Mucosa of descending colon (tissue), 3 donors: ENCODE results near the gene ABCB4. TPM values are rescaled to one million over a fixed set of nuclear protein-coding genes. Genes with fewer than 3 reads are reported as not detected.

ENCODE experiments used
- ATAC-seq: fragments of 200-7000 bp; cut with Tn5 transposase; one replicate; pipeline ENCODE4 v1.9.1; 2020; ENCODE audit warnings: mild to moderate bottlenecking, moderate library complexity
- DNase-seq, 3 donors: peaks; one replicate each; pipeline ENCODE4 v3.0.0-alpha.2; 2020
- H3K36me3 ChIP-seq: fragments of 200-600 bp; one replicate; pipeline ENCODE4 v1.8.0; 2021; ENCODE audit warnings: low read depth, mild to moderate bottlenecking
- H3K4me1 ChIP-seq: fragments of 200-600 bp; one replicate; pipeline ENCODE4 v1.8.0; 2021; ENCODE audit warnings: low read depth, mild to moderate bottlenecking
- H3K4me3 ChIP-seq: fragments of 200-600 bp; one replicate; pipeline ENCODE4 v1.8.0; 2021; ENCODE audit warnings: mild to moderate bottlenecking
- H3K9me3 ChIP-seq: fragments of 200-600 bp; one replicate; pipeline ENCODE4 v1.8.0; 2021; ENCODE audit warnings: mild to moderate bottlenecking
- CTCF ChIP-seq: fragments of 200-600 bp; IDR thresholded peaks from one replicate; pipeline ENCODE4 v1.8.0; 2022; ENCODE audit warnings: antibody characterized with exemption, mild to moderate bottlenecking
- intact Hi-C, 2 donors: fragments of 100-400 bp; cut with DNase I in 1 of 2; cut with micrococcal nuclease in 1 of 2; formaldehyde crosslinking; loops; one replicate each; pipeline versions ENCODE4 v1.11.0 to v1.11.1; 2022; cut with DNase I, micrococcal nuclease
- total RNA-seq, 3 donors: library from RNA; stranded (reverse); fragmentation: NEBNext Ultra II Directional in 2 of 3; extraction: Animal tissue kit (Norgen Biotek cat#: 25700) in 2 of 3; gene quantifications; one replicate each; pipeline versions ENCODE4 v1.2.1 to v1.2.4, GENCODE V29; 2021 to 2023
- donor health status: DM: no; HTN: no; CAD: no; lungs with moderate emphysema.
- donor health status: DM: no; HTN: no; CAD: no.
- donor health status: DM: no; HTN: yes; CAD: no.

The ABCB4 gene
- total RNA-seq, 3 donors from 2014 or later, result 0.65 to 1.4 (median 1.2) TPM

- no peak for ATAC-seq
- no peaks in the 10 kb centered on the region for H3K9me3 ChIP-seq
- intact Hi-C loops, result no loop called here
These were observed 70.8 kb downstream of the ABCB4 start for GRCh38 chr7:87404674-87405073.

GRCh38 chr7:87398446-87398845, 77.0 kb downstream of the ABCB4 start:
- Histone ChIP-seq H3K4me1 (no peaks in the 10 kb centered on the region), H3K4me3 (no peak overlapping the region), H3K36me3 (no peaks in the 10 kb centered on the region), H3K9me3 (no peaks in the 10 kb centered on the region)
- no peak for DNase-seq
- intact Hi-C loops, result no loop called here
- no peak for ATAC-seq
- no peak for TF ChIP-seq CTCF

More at GRCh38 chr7:87404674-87405073, 70.8 kb downstream of the ABCB4 start:
- no peak for DNase-seq
- H3K4me1 ChIP-seq, result no peaks in the 10 kb centered on the region
- H3K36me3 ChIP-seq, result no peaks in the 10 kb centered on the region
- no peak overlapping the region for H3K4me3 ChIP-seq
- no peak for TF ChIP-seq CTCF

DNA sequence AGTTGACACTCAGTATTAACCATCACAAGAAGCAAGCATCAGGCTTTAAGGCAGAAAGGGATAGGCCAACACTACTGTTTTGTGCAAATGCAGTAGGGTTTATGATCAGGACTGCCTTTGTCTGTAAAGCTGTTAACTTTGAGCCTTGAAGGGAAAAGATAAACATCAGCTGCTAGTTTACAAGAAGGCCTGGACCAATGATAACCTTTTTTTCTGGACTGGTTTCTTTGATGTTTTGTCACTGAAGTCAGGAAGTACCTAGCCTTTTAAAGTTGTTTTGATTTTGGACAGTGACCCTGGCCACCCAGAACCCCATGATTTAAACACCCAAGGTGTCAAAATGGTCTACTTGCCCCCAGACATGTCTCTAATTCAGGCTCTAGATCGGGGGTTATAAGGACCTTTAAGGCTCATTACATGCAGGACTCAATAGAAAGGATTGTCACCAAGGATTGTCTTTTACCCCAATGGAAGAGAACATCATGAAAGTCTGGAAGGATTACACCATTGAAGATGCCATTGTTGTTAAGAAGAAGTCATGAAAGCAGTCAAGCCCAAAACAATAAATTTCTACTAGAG, 79.9 kb downstream of the ABCB4 start:
- TF ChIP-seq CTCF, result no peak
- H3K9me3 ChIP-seq, result no peaks in the 10 kb centered on the region
- DNase-seq (no peak), ATAC-seq (no peak)
- H3K4me1 ChIP-seq, result no peaks in the 10 kb centered on the region
- intact Hi-C loops, result no loop called here
- H3K36me3 ChIP-seq, result no peaks in the 10 kb centered on the region
- H3K4me3 ChIP-seq, result no peak overlapping the region

- no peaks in the 10 kb centered on the region for H3K36me3 ChIP-seq
- H3K9me3 ChIP-seq, result no peaks in the 10 kb centered on the region
- no peaks in the 10 kb centered on the region for H3K4me1 ChIP-seq
- no peak for TF ChIP-seq CTCF
- intact Hi-C loops, result no loop called here
- DNase-seq (no peak), ATAC-seq (no peak)
- H3K4me3 ChIP-seq, result no peak overlapping the region
These were observed 84.3 kb downstream of the ABCB4 start for GRCh38 chr7:87391020-87391701.

DNA sequence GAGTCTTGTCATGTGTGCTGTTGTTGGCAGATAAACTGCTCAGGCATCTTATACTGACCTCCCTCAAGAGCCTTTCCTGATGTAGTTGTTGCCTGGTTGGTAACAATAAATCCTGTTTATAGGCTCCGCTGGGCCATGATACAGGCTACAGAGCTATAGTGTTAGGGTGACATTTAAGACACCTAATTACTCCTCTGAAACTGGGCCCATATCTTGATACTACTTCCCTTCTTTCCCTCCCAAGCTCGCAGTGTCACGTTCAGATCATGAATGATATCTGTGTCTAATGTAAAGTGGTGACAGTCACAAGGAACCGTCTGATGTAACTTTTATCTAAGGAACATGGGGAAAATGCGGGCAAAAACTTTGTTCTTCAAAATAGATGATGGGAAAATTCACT, 94.6 kb downstream of the ABCB4 start:
- no peak for TF ChIP-seq CTCF
- Histone ChIP-seq H3K4me1 (no peaks in the 10 kb centered on the region), H3K36me3 (no peaks in the 10 kb centered on the region), H3K9me3 (no peaks in the 10 kb centered on the region), H3K4me3 (no peak overlapping the region)
- DNase-seq, result no peak
- ATAC-seq, result no peak
- intact Hi-C loops, result no loop called here
